Fibroblast of peridontal ligament (primary cell): ENCODE data around the gene LRRC8A.
"Not testable (repeated sequence)": the region's sequence is repeated elsewhere in the genome, so short reads cannot be mapped to it uniquely, and the experiment has no call there.

Experiments
- DNase-seq: peaks from one replicate; pipeline ENCODE4 v3.0.0-alpha.2; 2010; ENCODE audit errors: extremely low read depth

LRRC8A gene

DNA sequence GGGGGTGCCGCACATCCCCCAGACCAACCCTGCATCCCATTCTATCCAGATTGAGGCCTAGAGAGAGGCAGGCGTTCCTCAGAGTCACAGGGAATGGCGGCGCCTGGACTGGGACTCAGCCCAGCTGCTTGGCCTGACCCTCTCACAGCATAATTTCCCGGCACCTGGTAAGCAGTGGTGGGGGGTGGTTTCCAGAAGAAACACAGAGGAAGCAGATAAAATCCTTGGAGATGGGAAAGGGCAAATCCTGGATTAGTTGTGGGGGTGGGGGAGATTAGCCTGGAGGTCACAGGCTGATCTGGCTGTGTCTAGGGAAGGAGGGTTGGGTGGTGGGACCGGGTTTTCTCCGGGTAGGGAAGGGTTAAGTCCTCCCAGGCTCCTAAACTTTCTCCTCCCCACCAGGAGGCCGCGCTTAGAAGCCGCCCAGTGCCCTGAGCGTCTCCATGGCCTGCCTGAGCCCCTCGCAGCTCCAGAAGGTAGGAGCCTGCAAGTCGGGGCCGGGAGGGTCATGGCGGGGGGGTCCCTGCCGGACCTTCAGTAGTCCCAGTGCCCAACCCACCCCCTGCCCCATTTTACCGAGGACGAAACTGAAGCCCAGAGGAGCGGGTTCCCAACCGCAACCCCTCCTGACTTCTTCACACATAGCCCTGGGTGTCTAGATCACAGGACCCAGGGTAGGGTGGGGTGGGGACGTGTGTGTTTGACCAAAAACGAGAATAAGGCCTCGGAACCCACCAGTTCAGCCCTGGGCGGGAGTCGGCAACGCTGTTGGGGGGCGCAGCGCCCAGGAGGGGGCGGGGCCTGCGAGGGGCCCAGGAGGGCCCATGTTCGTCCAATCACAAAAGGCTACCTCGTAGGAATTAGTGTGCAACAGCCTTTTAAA is 40.2 kb downstream of the LRRC8A start:
- DNase-seq = peak; percentile 61

GRCh38 chr9:128923493-128923883 is 41.6 kb downstream of the LRRC8A start:
- no peak for DNase-seq

DNA sequence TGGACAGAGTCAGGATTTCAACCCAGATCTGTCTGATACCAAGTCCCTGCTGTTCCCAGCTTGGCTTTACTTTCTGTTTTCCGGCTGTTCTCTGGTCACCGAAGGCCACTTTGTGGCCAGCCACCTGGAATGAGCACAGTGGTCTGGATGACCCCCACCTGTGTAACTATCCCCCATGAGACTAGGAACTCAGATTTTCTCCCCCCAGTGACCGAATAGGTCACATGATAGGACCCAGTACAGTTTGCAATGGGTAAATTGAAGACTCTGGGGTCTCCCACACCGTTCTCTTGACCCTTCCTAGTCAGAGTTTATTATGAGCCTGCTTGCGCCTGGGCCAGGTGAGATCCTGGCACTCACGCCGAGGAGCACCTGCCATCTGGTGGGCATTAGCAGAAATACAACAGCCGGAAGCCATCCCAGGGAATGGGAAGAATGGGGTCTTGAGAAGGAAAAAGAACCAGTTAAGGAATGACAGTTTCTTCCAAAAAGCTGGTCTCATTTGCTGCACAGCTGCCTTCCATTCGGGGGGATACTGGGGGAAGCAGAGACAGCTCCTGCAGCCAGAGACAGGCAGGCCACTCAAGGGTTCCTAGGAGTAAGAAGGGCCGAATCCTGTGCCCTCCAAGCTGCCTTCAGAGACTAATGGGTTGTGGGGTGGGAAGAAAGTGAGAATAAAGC is 45.9 kb downstream of the LRRC8A start:
- no peak for DNase-seq

DNA sequence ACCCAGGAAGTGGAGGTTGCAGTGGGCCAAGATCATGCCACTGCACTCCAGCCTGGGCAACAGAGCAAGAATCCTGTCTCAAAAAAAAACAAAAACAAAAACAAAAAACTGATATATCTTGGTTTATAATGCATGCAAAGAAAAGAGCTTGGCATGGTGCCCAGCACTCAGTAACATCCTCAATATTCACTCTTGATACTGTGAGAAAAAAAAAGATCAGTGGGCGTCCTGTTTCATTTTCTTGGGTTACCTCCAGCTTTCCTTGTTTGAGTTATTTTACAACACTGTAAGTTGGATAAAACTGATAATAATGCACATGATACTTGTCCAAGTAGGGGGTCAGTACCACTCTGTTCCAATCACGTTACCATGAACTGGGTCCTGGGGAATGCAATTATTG is 46.7 kb downstream of the LRRC8A start:
- DNase-seq = no peak

- no peak for DNase-seq
Measured at GRCh38 chr9:128929560-128929959, 47.6 kb downstream of the LRRC8A start.

DNA sequence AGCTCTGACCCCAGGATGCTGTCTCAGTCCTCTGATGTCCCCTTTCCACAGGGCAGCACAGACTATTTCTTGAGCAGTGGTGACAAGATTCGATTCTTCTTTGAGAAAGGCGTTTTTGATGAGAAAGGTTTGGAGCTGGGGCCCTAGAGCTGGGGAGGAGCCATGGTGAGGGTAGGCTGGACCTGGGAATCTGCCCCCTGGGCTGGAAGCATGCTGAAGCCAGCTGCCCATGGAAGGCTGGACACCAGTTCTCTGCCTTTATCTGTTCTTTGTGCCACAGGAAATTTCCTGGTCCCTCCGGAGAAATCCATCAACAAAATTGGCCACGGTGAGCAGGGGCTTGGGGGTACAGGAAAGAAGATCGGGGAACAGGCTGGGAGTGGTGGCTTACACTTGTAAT is 51.8 kb downstream of the LRRC8A start:
- DNase-seq = no peak

DNA sequence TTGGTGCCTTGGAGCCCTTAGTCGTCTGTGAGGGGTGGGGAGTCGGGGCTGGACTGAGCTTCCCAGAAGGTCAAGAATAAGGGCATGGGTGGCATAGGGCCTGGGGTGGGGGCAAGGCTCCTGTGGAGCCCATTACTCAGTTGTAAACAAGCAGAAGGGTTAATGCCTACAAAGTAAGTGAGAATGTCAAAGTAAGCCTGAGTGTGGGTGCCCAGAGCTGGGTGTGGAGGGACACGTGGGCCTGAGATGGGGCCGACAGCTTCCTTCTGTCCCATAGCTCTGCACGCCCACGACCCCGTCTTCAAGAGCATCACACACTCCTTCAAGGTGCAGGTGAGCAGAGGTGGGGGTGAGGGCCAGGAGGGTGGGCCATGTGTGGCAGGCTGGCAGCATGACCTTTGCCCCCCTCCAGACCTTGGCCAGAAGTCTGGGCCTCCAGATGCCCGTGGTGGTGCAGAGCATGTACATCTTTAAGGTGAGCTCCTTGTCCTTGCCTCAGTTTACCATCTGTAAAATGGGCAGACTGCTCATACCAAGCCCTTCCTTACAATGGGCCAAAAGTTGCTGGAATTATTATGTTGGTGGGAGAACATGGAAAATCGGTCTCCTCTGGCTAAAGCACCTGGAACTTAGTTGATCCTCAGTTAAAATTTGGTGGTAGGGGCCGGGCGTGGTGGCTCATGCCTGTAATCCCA is 54.4 kb downstream of the LRRC8A start:
- no peak for DNase-seq

GRCh38 chr9:128937310-128938165 is 55.6 kb downstream of the LRRC8A start:
- no peak for DNase-seq

DNA sequence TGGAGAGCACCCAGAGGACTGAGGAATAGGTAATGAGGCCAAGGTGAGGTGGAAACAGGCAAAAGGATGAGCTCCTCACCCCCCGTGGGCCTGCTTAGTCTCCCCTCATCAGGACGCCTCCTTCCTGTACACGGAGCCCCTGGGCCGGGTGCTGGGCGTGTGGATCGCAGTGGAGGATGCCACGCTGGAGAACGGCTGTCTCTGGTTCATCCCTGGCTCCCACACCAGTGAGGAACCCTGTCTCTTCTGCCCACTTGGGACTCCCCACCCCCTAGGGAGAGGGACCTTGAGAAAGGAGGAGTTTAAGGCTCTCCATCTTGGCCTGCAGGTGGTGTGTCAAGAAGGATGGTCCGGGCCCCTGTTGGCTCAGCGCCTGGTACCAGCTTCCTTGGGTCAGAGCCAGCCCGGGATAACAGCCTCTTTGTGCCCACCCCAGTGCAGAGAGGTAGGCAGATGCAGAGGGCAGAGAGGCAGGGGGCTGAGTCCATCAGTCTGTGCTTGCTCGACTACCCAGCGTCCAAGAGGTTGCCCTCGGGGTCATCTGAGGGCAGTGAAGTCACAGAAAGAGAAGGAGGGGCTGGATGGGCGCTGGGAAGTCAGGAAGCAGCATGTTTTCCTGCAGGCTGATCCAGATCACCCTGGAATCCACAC is 58.5 kb downstream of the LRRC8A start:
- DNase-seq = no peak

- DNase-seq = no peak
Measured at GRCh38 chr9:128940946-128941755, 59.2 kb downstream of the LRRC8A start.

- no peak for DNase-seq
Measured at GRCh38 chr9:128943832-128944620, 62.1 kb downstream of the LRRC8A start.

DNA sequence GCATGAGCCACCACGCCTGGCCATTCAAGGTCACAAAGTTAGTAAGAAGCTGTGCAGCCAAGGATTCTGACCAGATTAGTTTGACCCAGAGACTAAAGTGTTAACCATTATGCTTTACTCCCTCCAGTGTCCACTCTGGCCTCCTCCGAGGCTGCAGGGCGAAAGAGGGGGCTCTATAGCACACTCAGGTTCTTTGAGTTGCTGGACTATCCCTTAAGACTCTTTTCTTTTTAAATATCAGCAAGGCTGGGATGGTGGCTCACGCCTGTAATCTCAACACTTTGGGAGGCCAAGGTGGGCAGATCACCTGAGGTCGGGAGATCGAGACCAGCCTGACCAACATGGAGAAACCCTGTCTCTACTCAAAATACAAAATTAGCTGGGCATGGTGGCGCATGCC is 63.0 kb downstream of the LRRC8A start:
- DNase-seq = not testable (repeated sequence)

DNA sequence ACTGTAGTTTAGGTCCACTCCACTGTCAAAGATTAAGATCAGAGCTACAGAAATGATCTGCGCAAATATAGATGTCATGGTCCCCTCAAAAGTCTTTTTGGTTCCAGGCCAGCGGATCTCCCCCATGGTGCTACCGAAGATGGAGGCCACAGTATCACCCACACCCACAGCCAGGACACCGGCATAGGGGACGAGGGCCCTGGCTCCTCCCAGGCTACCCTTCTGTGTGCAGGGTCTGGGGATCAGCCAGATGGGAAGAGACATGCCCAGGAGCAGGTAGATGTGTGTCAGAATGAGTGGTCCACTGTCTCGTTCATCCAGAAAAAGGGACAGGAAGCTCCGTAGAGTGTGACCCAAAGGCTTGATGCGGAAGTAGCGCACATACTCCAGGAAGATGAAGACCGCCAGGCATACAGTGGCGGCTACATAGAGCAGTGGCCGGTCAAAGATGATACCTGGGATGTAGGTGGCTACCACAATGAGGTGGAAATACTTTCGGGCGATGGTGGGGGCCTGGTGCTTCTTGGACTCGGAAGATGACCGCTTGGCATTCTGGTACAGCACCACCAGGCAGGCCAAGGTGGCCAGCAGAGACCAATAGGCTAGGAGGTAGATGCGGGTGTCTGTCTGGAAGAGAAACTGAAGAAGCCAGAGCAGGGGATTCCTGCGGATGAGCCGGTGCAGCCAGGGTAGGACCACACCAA is 64.0 kb downstream of the LRRC8A start:
- no peak for DNase-seq

GRCh38 chr9:128946571-128947276 is 64.8 kb downstream of the LRRC8A start:
- DNase-seq = peak; percentile 15

- DNase-seq = no peak
Measured at GRCh38 chr9:128947277-128947526, 65.3 kb downstream of the LRRC8A start.

DNA sequence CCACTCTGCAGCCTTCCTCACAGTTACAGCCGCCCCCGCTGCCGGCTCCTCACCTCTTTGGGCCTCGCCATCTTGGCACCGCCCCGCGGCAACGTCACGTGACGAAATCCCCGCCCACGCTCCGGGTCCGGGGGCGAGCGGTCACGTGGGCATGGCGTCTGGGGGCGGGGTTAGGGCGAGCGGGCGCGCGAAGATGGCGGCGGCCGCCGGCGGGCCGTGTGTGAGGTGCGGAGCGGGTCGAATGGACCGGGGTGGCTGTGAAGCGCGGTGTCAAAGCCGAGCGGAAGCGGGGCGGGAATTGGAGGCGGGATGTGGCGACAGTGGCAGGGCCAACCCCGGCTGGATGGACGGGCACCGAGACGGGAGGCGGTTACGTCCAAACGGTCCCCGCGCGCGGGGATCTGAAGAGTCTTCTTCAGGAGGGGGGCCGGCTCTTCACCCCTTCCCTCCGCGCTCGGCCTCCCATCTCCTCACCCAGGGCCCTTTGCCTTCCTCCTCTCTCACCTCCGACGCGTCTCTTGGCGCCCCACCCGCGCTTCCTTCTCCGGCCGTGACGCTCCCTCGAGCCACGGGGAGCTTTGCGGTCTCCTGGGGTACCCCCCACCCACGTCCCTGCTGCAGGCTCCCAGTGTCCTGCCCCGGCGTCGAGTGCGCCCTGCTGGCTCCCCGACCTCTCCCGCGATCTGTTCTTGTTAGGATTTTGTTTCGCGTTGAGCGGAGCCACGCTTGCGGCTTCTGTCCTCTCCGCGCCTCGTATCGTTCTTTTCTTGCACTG is 65.8 kb downstream of the LRRC8A start, which contains the start of the genes DOLK and NUP188:
Gene DOLK (minus strand): TSS at position 77 of the 775 bp plus-strand sequence. CDS start 300 bp downstream, outside the sequence.
Gene NUP188 (plus strand): TSS at position 173 of the 775 bp plus-strand sequence. CDS start 21 bp downstream, at position 194.
- peak; percentile 81 for DNase-seq

GRCh38 chr9:128961403-128961802 is 79.5 kb downstream of the LRRC8A start:
- DNase-seq = not testable (repeated sequence)
